ENCODE data around the gene INPP5J. TPM values are rescaled to one million over a fixed set of nuclear protein-coding genes. Genes with fewer than 3 reads are reported as not detected.
A peak's percentile ranks its signal among the peaks of the same experiment; 100 is the strongest.
"Not testable (repeated sequence)": the region's sequence is repeated elsewhere in the genome, so short reads cannot be mapped to it uniquely, and the experiment has no call there.

INPP5J gene
- polyA plus RNA-seq, 1 donor from 2014 or later = 3.7 TPM

DNA sequence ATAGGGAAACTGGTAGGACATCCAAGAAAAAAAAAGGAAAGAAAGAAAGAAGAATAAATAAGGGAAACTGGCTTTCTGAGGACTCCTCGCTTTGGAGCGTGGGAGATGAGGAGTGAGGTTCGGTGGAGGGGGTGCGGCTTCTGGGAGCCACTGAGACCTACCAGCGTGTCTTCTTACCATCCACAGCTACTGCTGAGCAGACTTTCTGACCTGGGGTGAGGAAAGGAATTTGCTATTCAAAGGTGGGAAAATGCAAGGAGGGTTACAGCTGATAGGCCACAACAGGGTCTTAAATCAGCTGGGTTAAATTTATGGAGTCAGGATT, 14.9 kb upstream of the INPP5J start:
- Histone ChIP-seq H4K20me1 (ENCODE audit: insufficient read depth) (no peaks in the 10 kb centered on the region), H3F3A (ENCODE audit: insufficient read depth, low read length, poor library complexity, severe bottlenecking) (no peaks in the 10 kb centered on the region), H3K27ac (ENCODE audit: low read length) (no peak overlapping the region), H3K36me3 (ENCODE audit: insufficient read depth, low read length) (no peaks in the 10 kb centered on the region), H3K4me2 (ENCODE audit: low read length) (peak overlapping the region; percentile 37), H2AFZ (ENCODE audit: low read depth, low read length) (peak overlapping the region; percentile 28), H3K4me3 (ENCODE audit: low read length) (peak overlapping the region; percentile 71), H3K79me2 (replicated peaks; ENCODE audit: insufficient read depth, low read length) (no peaks in the 10 kb centered on the region), H3K9me3 (ENCODE audit: low read length) (no peaks in the 10 kb centered on the region), H3K9ac (ENCODE audit: low read length) (peak overlapping the region; percentile 52), H3K27me3 (ENCODE audit: insufficient read depth, low read depth, low read length) (no peaks in the 10 kb centered on the region), H3K9me2 (ENCODE audit: insufficient read depth, low read length) (no peaks in the 10 kb centered on the region)
- TF ChIP-seq TAF1 (IDR thresholded peaks at IDR 0.05; ENCODE audit: low read depth) (no peak), MXI1 (conservative IDR thresholded peaks at IDR 0.05; ENCODE audit: poor library complexity, severe bottlenecking) (peak; percentile 28), EP300 (conservative IDR thresholded peaks at IDR 0.05; ENCODE audit: poor library complexity, severe bottlenecking) (peak; percentile 1)

DNA sequence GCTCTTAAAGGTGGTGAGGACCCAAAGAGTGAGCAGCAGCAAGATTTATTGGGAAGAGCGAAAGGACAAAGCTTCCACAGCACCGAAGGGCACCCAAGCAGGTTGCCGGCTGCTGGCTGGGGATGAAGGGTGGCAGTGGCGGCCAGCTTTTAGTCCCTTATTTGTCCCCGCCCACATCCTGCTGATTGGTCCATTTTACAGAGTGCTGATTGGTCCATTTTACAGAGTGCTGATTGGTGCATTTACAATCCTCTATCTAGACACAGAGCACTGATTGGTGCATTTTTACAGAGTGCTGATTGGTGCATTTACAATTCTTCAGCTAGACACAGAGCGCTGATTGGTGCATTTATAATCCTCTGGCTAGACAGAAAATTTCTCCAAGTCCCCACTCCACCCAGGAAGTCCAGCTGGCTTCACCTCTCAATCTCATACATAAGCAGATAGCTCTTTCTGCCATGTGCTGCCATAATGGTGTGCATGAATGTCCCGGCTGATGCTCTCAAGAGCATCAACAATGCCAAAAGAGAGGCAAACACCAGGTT, 10.1 kb upstream of the INPP5J start:
- not testable (repeated sequence) for H2AFZ ChIP-seq (ENCODE audit: low read depth, low read length); H3K9ac ChIP-seq (ENCODE audit: low read length); H3K9me2 ChIP-seq (ENCODE audit: insufficient read depth, low read length); H4K20me1 ChIP-seq (ENCODE audit: insufficient read depth); H3K36me3 ChIP-seq (ENCODE audit: insufficient read depth, low read length); H3K4me3 ChIP-seq (ENCODE audit: low read length); H3K4me2 ChIP-seq (ENCODE audit: low read length); H3K79me2 ChIP-seq (replicated peaks; ENCODE audit: insufficient read depth, low read length); H3F3A ChIP-seq (ENCODE audit: insufficient read depth, low read length, poor library complexity, severe bottlenecking); H3K27ac ChIP-seq (ENCODE audit: low read length); H3K27me3 ChIP-seq (ENCODE audit: insufficient read depth, low read depth, low read length); H3K9me3 ChIP-seq (ENCODE audit: low read length)

DNA sequence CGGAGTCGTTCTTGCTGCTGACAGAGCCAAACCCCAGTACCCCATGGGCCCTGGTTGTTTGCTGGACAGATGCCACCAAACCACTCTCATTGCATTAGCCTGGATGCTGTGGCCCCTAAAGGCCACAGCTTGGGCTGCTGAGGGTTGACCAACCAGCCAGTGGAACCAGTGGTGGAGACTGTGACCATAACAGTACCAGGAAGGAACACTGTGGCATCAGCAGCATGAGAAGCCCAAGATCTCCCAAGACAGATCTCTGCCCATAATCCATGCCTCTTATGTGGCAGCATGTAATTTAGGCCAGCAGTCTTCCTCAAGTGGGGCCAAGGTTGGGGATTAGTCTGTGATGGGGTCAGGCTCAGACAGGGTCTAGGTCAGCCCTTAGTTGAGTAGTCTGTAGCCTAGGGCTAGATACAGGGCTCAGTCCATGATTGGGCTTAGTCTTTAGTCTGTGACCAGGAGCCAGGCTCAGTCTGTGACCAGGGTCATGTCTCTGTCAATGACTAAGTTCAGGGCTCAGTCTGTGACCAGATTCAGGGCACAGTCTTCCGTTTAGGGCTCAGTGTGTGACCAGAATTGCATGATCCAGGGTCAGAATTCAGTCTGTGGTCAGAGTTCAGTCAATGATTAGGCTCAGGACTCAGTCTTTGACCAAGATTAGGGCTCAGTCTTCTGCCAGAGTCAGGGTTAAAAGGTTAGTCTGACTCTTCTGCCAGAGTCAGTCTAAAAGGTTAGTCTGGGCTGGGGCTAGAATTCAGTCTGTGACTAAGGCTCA, 4.5 kb upstream of the INPP5J start:
- Histone ChIP-seq H3K4me3 (ENCODE audit: low read length) (no peak overlapping the region), H3K27ac (ENCODE audit: low read length) (no peak overlapping the region), H3K9me3 (ENCODE audit: low read length) (no peaks in the 10 kb centered on the region), H3F3A (ENCODE audit: insufficient read depth, low read length, poor library complexity, severe bottlenecking) (no peaks in the 10 kb centered on the region), H3K9me2 (ENCODE audit: insufficient read depth, low read length) (no peaks in the 10 kb centered on the region), H3K9ac (ENCODE audit: low read length) (no peak overlapping the region), H3K4me2 (ENCODE audit: low read length) (no peak overlapping the region), H3K36me3 (ENCODE audit: insufficient read depth, low read length) (no peaks in the 10 kb centered on the region), H2AFZ (ENCODE audit: low read depth, low read length) (no peak overlapping the region), H3K27me3 (ENCODE audit: insufficient read depth, low read depth, low read length) (no peaks in the 10 kb centered on the region), H3K79me2 (replicated peaks; ENCODE audit: insufficient read depth, low read length) (no peaks in the 10 kb centered on the region), H4K20me1 (ENCODE audit: insufficient read depth) (no peaks in the 10 kb centered on the region)
- TF ChIP-seq RAD21 (conservative IDR thresholded peaks at IDR 0.05) (no peak), TAF1 (IDR thresholded peaks at IDR 0.05; ENCODE audit: low read depth) (no peak)

DNA sequence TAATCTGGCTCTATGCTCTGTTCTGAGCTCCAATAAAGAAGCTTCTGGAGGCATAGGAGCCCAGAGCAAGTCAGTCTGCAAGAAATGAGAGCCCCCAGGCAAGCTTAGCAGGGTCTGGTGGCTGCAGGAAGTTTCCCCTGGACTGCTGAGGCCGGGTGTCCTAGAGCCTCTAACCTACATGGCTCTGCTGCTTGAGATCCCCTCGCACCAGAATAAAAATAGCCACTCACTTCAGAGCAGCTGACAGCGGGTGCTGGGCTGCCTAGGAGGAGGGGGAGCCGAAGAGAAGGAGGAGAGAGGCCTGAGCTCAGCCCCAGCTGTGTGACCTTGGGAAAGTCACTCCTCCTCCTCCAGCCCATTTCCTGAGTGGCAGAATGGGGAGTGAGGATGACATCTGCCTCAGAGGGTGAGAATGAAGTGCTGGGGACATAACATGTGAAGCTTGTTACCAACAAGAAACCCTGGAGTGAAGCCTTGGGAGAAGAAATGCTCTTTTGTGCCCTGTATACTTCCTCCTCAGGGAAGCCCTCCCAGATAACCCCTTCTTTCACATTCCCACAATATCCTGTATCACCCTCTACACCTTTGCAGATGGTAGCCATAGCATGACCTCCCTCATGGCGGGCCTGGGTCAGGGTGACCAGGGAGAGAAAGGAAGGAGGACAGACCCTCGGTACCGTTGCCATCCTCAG, 3.6 kb upstream of the INPP5J start:
- H3K9ac ChIP-seq (ENCODE audit: low read length) = no peak overlapping the region
- no peaks in the 10 kb centered on the region for H3K9me2 ChIP-seq (ENCODE audit: insufficient read depth, low read length)
- H3F3A ChIP-seq (ENCODE audit: insufficient read depth, low read length, poor library complexity, severe bottlenecking) = no peaks in the 10 kb centered on the region
- no peak overlapping the region for H2AFZ ChIP-seq (ENCODE audit: low read depth, low read length)
- TF ChIP-seq, protein P1, sequence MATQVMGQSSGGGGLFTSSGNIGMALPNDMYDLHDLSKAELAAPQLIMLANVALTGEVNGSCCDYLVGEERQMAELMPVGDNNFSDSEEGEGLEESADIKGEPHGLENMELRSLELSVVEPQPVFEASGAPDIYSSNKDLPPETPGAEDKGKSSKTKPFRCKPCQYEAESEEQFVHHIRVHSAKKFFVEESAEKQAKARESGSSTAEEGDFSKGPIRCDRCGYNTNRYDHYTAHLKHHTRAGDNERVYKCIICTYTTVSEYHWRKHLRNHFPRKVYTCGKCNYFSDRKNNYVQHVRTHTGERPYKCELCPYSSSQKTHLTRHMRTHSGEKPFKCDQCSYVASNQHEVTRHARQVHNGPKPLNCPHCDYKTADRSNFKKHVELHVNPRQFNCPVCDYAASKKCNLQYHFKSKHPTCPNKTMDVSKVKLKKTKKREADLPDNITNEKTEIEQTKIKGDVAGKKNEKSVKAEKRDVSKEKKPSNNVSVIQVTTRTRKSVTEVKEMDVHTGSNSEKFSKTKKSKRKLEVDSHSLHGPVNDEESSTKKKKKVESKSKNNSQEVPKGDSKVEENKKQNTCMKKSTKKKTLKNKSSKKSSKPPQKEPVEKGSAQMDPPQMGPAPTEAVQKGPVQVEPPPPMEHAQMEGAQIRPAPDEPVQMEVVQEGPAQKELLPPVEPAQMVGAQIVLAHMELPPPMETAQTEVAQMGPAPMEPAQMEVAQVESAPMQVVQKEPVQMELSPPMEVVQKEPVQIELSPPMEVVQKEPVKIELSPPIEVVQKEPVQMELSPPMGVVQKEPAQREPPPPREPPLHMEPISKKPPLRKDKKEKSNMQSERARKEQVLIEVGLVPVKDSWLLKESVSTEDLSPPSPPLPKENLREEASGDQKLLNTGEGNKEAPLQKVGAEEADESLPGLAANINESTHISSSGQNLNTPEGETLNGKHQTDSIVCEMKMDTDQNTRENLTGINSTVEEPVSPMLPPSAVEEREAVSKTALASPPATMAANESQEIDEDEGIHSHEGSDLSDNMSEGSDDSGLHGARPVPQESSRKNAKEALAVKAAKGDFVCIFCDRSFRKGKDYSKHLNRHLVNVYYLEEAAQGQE (IDR thresholded peaks at IDR 0.05; ENCODE audit: borderline replicate concordance) = no peak
- TF ChIP-seq EP300 (conservative IDR thresholded peaks at IDR 0.05; ENCODE audit: poor library complexity, severe bottlenecking) (no peak), POLR2AphosphoS5 (IDR thresholded peaks at IDR 0.05) (no peak), TAF1 (IDR thresholded peaks at IDR 0.05; ENCODE audit: low read depth) (no peak), SMC3 (conservative IDR thresholded peaks at IDR 0.05; ENCODE audit: poor library complexity) (no peak), EZH2 (IDR thresholded peaks at IDR 0.05; ENCODE audit: borderline replicate concordance, insufficient read depth, low read length, poor library complexity, severe bottlenecking) (no peak), MXI1 (conservative IDR thresholded peaks at IDR 0.05; ENCODE audit: poor library complexity, severe bottlenecking) (no peak), RAD21 (conservative IDR thresholded peaks at IDR 0.05) (no peak)
- TF ChIP-seq, protein P2, sequence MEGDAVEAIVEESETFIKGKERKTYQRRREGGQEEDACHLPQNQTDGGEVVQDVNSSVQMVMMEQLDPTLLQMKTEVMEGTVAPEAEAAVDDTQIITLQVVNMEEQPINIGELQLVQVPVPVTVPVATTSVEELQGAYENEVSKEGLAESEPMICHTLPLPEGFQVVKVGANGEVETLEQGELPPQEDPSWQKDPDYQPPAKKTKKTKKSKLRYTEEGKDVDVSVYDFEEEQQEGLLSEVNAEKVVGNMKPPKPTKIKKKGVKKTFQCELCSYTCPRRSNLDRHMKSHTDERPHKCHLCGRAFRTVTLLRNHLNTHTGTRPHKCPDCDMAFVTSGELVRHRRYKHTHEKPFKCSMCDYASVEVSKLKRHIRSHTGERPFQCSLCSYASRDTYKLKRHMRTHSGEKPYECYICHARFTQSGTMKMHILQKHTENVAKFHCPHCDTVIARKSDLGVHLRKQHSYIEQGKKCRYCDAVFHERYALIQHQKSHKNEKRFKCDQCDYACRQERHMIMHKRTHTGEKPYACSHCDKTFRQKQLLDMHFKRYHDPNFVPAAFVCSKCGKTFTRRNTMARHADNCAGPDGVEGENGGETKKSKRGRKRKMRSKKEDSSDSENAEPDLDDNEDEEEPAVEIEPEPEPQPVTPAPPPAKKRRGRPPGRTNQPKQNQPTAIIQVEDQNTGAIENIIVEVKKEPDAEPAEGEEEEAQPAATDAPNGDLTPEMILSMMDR (IDR thresholded peaks at IDR 0.05; ENCODE audit: poor library complexity, severe bottlenecking) = no peak
- no peaks in the 10 kb centered on the region for H4K20me1 ChIP-seq (ENCODE audit: insufficient read depth)
- H3K79me2 ChIP-seq (replicated peaks; ENCODE audit: insufficient read depth, low read length) = no peaks in the 10 kb centered on the region
- H3K27me3 ChIP-seq (ENCODE audit: insufficient read depth, low read depth, low read length) = no peaks in the 10 kb centered on the region
- H3K27ac ChIP-seq (ENCODE audit: low read length) = no peak overlapping the region
- H3K4me2 ChIP-seq (ENCODE audit: low read length) = no peak overlapping the region
- no peaks in the 10 kb centered on the region for H3K36me3 ChIP-seq (ENCODE audit: insufficient read depth, low read length)
- H3K4me3 ChIP-seq (ENCODE audit: low read length) = no peak overlapping the region
- H3K9me3 ChIP-seq (ENCODE audit: low read length) = no peaks in the 10 kb centered on the region
